K562 (cell line): Measurements from ENCODE around the gene KYAT1. TPM values are rescaled to one million over a fixed set of nuclear protein-coding genes. Genes with fewer than 3 reads are reported as not detected.

Experiments used
- ATAC-seq: fragments of 200-7000 bp; cut with Tn5 transposase; 3 replicates; pipeline ENCODE4 v1.9.1; 2020; ENCODE audit warnings: moderate library complexity
- BruUV-seq: library from RNA; stranded (reverse); fragments of 400-500 nt; replicated peaks from 2 replicates; lab custom pipeline; 2021; lab: Mats Ljungman, UMichigan
- CTCF ChIA-PET: fragments of 300-600 bp; formaldehyde crosslinking; extraction: SDS; loops from one replicate; lab custom pipeline; 2021; ENCODE audit warnings: low intra/inter-chr PET ratio; lab: Yijun Ruan, JAX
- POLR2A ChIA-PET: fragments of 300-600, 350-650 bp; sonication (Branson Sonifier 250); formaldehyde crosslinking; extraction: SDS; loops from one replicate; lab custom pipeline; 2021; ENCODE audit warnings: antibody characterized with exemption, inconsistent platforms; lab: Yijun Ruan, JAX
- DNase-seq, 4 experiments: peaks; one replicate each; pipeline versions ENCODE4 v3.0.0 to v3.0.0-alpha.2; 2011 to 2018; ENCODE audit warnings: low spot score in 3 of 4, mixed read lengths in 3 of 4; ENCODE audit errors: extremely low read depth in 1 of 4
- FAIRE-seq: peaks from 2 replicates; lab custom pipeline; 2011; peaks lifted over from hg19 to GRCh38; lab: Jason Lieb, UNC
- H2AFZ ChIP-seq: 2 replicates; pipeline ENCODE4 v1.6.0; 2011; ENCODE audit warnings: low read depth, low read length, control low read depth, inconsistent platforms
- H3K27ac ChIP-seq: fragments of 200-600 bp; 3 replicates; pipeline ENCODE4 v1.8.0; 2011; ENCODE audit warnings: low read depth, mild to moderate bottlenecking, control low read depth, inconsistent platforms, low read length, moderate library complexity, mixed read lengths; ENCODE audit errors: extremely low read depth
- H3K27me3 ChIP-seq, 2 experiments: fragments of 300-600 bp in 1 of 2; 2 replicates in 1 of 2; 3 replicates in 1 of 2; pipeline versions ENCODE4 v1.6.0 to v1.8.0; 2011; ENCODE audit warnings: inconsistent platforms in 2 of 2, low read length in 2 of 2, mild to moderate bottlenecking in 1 of 2, mixed read lengths in 1 of 2, moderate library complexity in 1 of 2; ENCODE audit not compliant: control insufficient read depth in 2 of 2, insufficient read depth in 2 of 2
- H3K36me3 ChIP-seq: fragments of 300-600 bp; 3 replicates; pipeline ENCODE4 v1.8.0; 2011; ENCODE audit warnings: mild to moderate bottlenecking, low read length, inconsistent platforms; ENCODE audit not compliant: control insufficient read depth, insufficient read depth
- H3K4me1 ChIP-seq, 2 experiments: fragments of 200-600 bp in 1 of 2; replicated peaks in 1 of 2; 2 replicates in 1 of 2; 3 replicates in 1 of 2; pipeline versions ENCODE4 v1.5.1 to v1.8.0; 2011; ENCODE audit warnings: inconsistent platforms in 2 of 2, low read length in 2 of 2, mild to moderate bottlenecking in 1 of 2, mixed read lengths in 1 of 2, moderate library complexity in 1 of 2; ENCODE audit not compliant: control insufficient read depth in 2 of 2, insufficient read depth in 2 of 2
- H3K4me2 ChIP-seq: 2 replicates; pipeline ENCODE4 v1.6.1; 2011; ENCODE audit warnings: low read length, control low read depth, inconsistent platforms, mixed read lengths; ENCODE audit not compliant: insufficient read depth
- H3K4me3 ChIP-seq: fragments of 200-600 bp; sonication (generic), shearing (Covaris generic); 2 replicates; pipeline ENCODE4 v1.5.1; 2016; ENCODE audit warnings: control low read depth, inconsistent platforms
- H3K79me2 ChIP-seq: fragments of 200-600 bp; 3 replicates; pipeline ENCODE4 v1.8.0; 2011; ENCODE audit warnings: low read length, inconsistent platforms; ENCODE audit not compliant: control insufficient read depth, insufficient read depth
- H3K9ac ChIP-seq, 2 experiments: 2 replicates each; pipeline versions ENCODE4 v1.6.0 to v1.6.1; 2011; ENCODE audit warnings: low read depth in 2 of 2, low read length in 2 of 2, control low read depth in 1 of 2, inconsistent platforms in 1 of 2, mild to moderate bottlenecking in 1 of 2, mixed read lengths in 1 of 2; ENCODE audit not compliant: insufficient read depth in 1 of 2
- H3K9me1 ChIP-seq: one replicate; pipeline ENCODE4 v1.6.0; 2011; ENCODE audit warnings: inconsistent platforms, mild to moderate bottlenecking, low read length, moderate library complexity; ENCODE audit not compliant: control insufficient read depth, insufficient read depth
- H3K9me3 ChIP-seq: replicated peaks from 2 replicates; pipeline ENCODE4 v1.5.1; 2011; ENCODE audit warnings: low read depth, low read length, inconsistent platforms; ENCODE audit not compliant: control insufficient read depth, insufficient read depth
- H4K20me1 ChIP-seq: replicated peaks from 2 replicates; pipeline ENCODE4 v1.6.1; 2011; ENCODE audit warnings: low read length, inconsistent platforms, mixed read lengths; ENCODE audit not compliant: control insufficient read depth, insufficient read depth
- FOXM1 ChIP-seq, 2 experiments: fragments of 450-650 bp in 1 of 2; sonication (generic) in 1 of 2; formaldehyde crosslinking in 1 of 2; IDR thresholded peaks; 2 replicates each; pipeline versions ENCODE4 v1.6.1 to v1.9.0; 2017 to 2022; ENCODE audit warnings: low read depth in 2 of 2, mild to moderate bottlenecking in 2 of 2, missing genetic modification reagents in 1 of 2, moderate library complexity in 1 of 2
- GABPB2 ChIP-seq: fragments of 250-450 bp; sonication (Bioruptor Pico); conservative IDR thresholded peaks from 2 replicates; pipeline ENCODE4 v1.5.1; 2021; ENCODE audit warnings: mild to moderate bottlenecking
- HDAC3 ChIP-seq: fragments of 450-650 bp; IDR thresholded peaks from 2 replicates; pipeline ENCODE4 v1.6.1; 2018; ENCODE audit warnings: borderline replicate concordance, mild to moderate bottlenecking, moderate library complexity; ENCODE audit not compliant: partially characterized antibody
- RBFOX2 ChIP-seq: fragments of 200-400 bp; formaldehyde crosslinking; IDR thresholded peaks from 2 replicates; pipeline ENCODE4 v1.6.1; 2017; ENCODE audit warnings: low read depth, mild to moderate bottlenecking, low read length, moderate library complexity
- ZNF134 ChIP-seq: fragments of 250-450 bp; sonication (Bioruptor Pico); conservative IDR thresholded peaks from 2 replicates; pipeline ENCODE4 v1.4.0; 2020
- ZNF224 ChIP-seq: sonication (generic); formaldehyde crosslinking; IDR thresholded peaks from 2 replicates; pipeline ENCODE4 v1.8.0; 2022; ENCODE audit warnings: mild to moderate bottlenecking, missing genetic modification reagents
- ZNF24 ChIP-seq: fragments of 450-650 bp; IDR thresholded peaks from 2 replicates; pipeline ENCODE4 v1.6.1; 2016
- ZNF354B ChIP-seq: fragments of 250-450 bp; sonication (Bioruptor Pico); IDR thresholded peaks from 2 replicates; pipeline ENCODE4 v1.4.0; 2020
- ZNF717 ChIP-seq: fragments of 250-450 bp; sonication (Bioruptor Pico); IDR thresholded peaks from 2 replicates; pipeline ENCODE4 v1.5.0; 2021
- ZNF785 ChIP-seq: fragments of 250-450 bp; sonication (Bioruptor Pico); IDR thresholded peaks from 2 replicates; pipeline ENCODE4 v1.4.0; 2020; ENCODE audit warnings: mild to moderate bottlenecking
- WGBS: fragments of 100-300 bp; shearing (Covaris generic); methylation state at CpG from one replicate; pipeline ENCODE4 v1.1.6; 2016; ENCODE audit warnings: low coverage, mixed read lengths; ENCODE audit not compliant: insufficient coverage; ENCODE audit errors: missing lambda C conversion rate; 5-methylcytosine and 5-hydroxymethylcytosine counted together
- in situ Hi-C: fragments of 300-500 bp; cut with MboI; formaldehyde crosslinking; loops from 4 replicates; pipeline ENCODE4 v1.15.0; 2018; ENCODE audit warnings: inconsistent platforms, mixed read lengths
- intact Hi-C: fragments of 100-400 bp; cut with micrococcal nuclease; formaldehyde crosslinking; loops from 2 replicates; pipeline ENCODE4 v1.14.2; 2022
- polyA plus RNA-seq, 8 experiments: library from polyadenylated mRNA; depleted of rRNA in 4 of 8; stranded (reverse) in 5 of 8; unstranded in 3 of 8; fragments of >200 nt; fragmentation: Nextera tagmentation in 2 of 8; fragmentation: Illumina TruSeq in 1 of 8; extraction: Ambion mirVana in 2 of 8; extraction: Trizol in 1 of 8; gene quantifications; 2 replicates each; pipeline versions ENCODE4 v1.2.1 to v1.2.3, GENCODE V29; 2011 to 2014; ENCODE audit warnings: inconsistent platforms in 1 of 8, missing spikeins in 1 of 8
- total RNA-seq, 7 experiments: library from RNA; depleted of rRNA in 6 of 7; stranded (reverse); fragments of >200 nt in 6 of 7; fragmentation: Illumina TruSeq in 2 of 7; extraction: Trizol in 2 of 7; gene quantifications; 2 replicates each; pipeline versions ENCODE4 v1.2.1 to v1.2.3, GENCODE V29; 2011 to 2021; ENCODE audit warnings: low replicate concordance in 1 of 7
- TF ChIP-seq, protein P1 (sequence below): sonication (generic); formaldehyde crosslinking; IDR thresholded peaks from 2 replicates; pipeline ENCODE4 v1.8.0; 2022; ENCODE audit warnings: mild to moderate bottlenecking, missing genetic modification reagents
- TF ChIP-seq, protein P2 (sequence below): fragments of 150-350 bp; conservative IDR thresholded peaks from 2 replicates; pipeline ENCODE4 v1.6.1; 2014; ENCODE audit warnings: low read length
- TF ChIP-seq, protein P3 (sequence below): sonication (generic); formaldehyde crosslinking; IDR thresholded peaks from 2 replicates; pipeline ENCODE4 v1.8.0; 2022; ENCODE audit warnings: mild to moderate bottlenecking, missing genetic modification reagents
- TF ChIP-seq, protein P4 (sequence below): fragments of 450-650 bp; IDR thresholded peaks from 2 replicates; pipeline ENCODE4 v1.6.1; 2016; ENCODE audit warnings: missing biosample characterization, missing genetic modification characterization

Gene KYAT1
- total and polyA plus RNA-seq, 9 of the 15 experiments (the other 6 are each of a cell fraction or from before 2014, with no cell fraction given) = 6.4 to 16.8 (median 11.1) TPM

DNA sequence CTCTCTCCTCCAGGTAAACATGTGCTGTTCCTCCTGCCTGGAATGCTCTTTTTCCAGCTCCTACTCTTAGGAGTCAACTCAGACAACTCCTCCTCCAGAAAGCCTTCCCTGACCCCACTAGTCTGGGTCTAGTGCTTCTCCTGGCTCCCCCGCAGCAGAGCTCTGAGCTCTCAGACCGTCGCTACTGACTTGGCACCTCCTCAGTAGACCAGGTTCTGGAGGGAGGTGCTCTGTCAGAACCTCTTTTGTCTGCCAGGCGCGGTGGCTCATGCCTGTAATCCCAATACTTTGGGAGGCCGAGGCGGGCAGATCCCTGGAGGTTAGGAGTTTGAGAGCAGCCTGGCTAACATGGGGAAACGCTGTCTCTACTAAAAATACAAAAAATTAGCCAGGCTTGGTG is 3.6 kb upstream of the KYAT1 start:
- Histone ChIP-seq H3K9me3 (no peaks in the 10 kb centered on the region), H3K27me3 (no peaks in the 10 kb centered on the region), H3K9me1 (peaks cover 7% of the 10 kb centered on the region), H3K4me2 (no peak overlapping the region), H3K4me3 (no peak overlapping the region), H3K27ac (no peak overlapping the region), H3K9ac (peak overlapping the region in 1 of 2 experiments; percentile 29; a peak in 1 of 4 replicates), H2AFZ (no peak overlapping the region), H3K36me3 (peaks cover 48% of the 10 kb centered on the region; the same call in 2 of the 3 replicates), H3K79me2 (peaks cover 51% of the 10 kb centered on the region), H4K20me1 (peaks cover 3% of the 10 kb centered on the region; the same call in 1 of the 2 replicates), H3K4me1 (peaks cover 21 to 32% of the 10 kb centered on the region in 2 experiments)
- no peak for FAIRE-seq
- intact Hi-C loops = no loop called here
- BruUV-seq = no TSS peak
- ChIA-PET POLR2A (interaction anchor here (0.7 kb wide), 1 partner anchor 543 kb away, joined by 4 read pairs; no protein-coding TSS in a partner anchor), CTCF (no interaction called here)
- ATAC-seq = no peak
- no peak for DNase-seq
- WGBS = 82% methylated on average over 8 of the region's 8 CpGs
- in situ Hi-C loops = no loop called here
- TF ChIP-seq GABPB2 (no peak), ZNF785 (CRISPR knock-in tag) (no peak), RBFOX2 (no peak), ZNF134 (CRISPR knock-in tag) (no peak), ZNF354B (CRISPR knock-in tag) (no peak), ZNF224 (no peak), ZNF24 (no peak), ZNF717 (CRISPR knock-in tag) (no peak), FOXM1 (IDR thresholded peaks at IDR 0.05; ENCODE audit: low read depth) (no peak), FOXM1 (CRISPR knock-in tag; IDR thresholded peaks at IDR 0.05; ENCODE audit: low read depth) (no peak), HDAC3 (no peak)
- TF ChIP-seq, protein P1, sequence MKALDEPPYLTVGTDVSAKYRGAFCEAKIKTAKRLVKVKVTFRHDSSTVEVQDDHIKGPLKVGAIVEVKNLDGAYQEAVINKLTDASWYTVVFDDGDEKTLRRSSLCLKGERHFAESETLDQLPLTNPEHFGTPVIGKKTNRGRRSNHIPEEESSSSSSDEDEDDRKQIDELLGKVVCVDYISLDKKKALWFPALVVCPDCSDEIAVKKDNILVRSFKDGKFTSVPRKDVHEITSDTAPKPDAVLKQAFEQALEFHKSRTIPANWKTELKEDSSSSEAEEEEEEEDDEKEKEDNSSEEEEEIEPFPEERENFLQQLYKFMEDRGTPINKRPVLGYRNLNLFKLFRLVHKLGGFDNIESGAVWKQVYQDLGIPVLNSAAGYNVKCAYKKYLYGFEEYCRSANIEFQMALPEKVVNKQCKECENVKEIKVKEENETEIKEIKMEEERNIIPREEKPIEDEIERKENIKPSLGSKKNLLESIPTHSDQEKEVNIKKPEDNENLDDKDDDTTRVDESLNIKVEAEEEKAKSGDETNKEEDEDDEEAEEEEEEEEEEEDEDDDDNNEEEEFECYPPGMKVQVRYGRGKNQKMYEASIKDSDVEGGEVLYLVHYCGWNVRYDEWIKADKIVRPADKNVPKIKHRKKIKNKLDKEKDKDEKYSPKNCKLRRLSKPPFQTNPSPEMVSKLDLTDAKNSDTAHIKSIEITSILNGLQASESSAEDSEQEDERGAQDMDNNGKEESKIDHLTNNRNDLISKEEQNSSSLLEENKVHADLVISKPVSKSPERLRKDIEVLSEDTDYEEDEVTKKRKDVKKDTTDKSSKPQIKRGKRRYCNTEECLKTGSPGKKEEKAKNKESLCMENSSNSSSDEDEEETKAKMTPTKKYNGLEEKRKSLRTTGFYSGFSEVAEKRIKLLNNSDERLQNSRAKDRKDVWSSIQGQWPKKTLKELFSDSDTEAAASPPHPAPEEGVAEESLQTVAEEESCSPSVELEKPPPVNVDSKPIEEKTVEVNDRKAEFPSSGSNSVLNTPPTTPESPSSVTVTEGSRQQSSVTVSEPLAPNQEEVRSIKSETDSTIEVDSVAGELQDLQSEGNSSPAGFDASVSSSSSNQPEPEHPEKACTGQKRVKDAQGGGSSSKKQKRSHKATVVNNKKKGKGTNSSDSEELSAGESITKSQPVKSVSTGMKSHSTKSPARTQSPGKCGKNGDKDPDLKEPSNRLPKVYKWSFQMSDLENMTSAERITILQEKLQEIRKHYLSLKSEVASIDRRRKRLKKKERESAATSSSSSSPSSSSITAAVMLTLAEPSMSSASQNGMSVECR (CRISPR knock-in tag) = no peak
- TF ChIP-seq, protein P2, sequence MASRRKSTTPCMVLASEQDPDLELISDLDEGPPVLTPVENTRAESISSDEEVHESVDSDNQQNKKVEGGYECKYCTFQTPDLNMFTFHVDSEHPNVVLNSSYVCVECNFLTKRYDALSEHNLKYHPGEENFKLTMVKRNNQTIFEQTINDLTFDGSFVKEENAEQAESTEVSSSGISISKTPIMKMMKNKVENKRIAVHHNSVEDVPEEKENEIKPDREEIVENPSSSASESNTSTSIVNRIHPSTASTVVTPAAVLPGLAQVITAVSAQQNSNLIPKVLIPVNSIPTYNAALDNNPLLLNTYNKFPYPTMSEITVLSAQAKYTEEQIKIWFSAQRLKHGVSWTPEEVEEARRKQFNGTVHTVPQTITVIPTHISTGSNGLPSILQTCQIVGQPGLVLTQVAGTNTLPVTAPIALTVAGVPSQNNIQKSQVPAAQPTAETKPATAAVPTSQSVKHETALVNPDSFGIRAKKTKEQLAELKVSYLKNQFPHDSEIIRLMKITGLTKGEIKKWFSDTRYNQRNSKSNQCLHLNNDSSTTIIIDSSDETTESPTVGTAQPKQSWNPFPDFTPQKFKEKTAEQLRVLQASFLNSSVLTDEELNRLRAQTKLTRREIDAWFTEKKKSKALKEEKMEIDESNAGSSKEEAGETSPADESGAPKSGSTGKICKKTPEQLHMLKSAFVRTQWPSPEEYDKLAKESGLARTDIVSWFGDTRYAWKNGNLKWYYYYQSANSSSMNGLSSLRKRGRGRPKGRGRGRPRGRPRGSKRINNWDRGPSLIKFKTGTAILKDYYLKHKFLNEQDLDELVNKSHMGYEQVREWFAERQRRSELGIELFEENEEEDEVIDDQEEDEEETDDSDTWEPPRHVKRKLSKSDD = no peak
- TF ChIP-seq, protein P3, sequence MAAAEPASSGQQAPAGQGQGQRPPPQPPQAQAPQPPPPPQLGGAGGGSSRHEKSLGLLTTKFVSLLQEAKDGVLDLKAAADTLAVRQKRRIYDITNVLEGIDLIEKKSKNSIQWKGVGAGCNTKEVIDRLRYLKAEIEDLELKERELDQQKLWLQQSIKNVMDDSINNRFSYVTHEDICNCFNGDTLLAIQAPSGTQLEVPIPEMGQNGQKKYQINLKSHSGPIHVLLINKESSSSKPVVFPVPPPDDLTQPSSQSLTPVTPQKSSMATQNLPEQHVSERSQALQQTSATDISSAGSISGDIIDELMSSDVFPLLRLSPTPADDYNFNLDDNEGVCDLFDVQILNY = no peak
- TF ChIP-seq, protein P4, sequence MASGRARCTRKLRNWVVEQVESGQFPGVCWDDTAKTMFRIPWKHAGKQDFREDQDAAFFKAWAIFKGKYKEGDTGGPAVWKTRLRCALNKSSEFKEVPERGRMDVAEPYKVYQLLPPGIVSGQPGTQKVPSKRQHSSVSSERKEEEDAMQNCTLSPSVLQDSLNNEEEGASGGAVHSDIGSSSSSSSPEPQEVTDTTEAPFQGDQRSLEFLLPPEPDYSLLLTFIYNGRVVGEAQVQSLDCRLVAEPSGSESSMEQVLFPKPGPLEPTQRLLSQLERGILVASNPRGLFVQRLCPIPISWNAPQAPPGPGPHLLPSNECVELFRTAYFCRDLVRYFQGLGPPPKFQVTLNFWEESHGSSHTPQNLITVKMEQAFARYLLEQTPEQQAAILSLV = no peak
